GM12878 (cell line): Measurements from ENCODE around the gene ATRN.

Experiments used
- BCLAF1 ChIP-seq: fragments of 450-650 bp; IDR thresholded peaks from 2 replicates; pipeline ENCODE4 v1.6.1; 2017; ENCODE audit warnings: antibody characterized with exemption, mild to moderate bottlenecking, moderate library complexity
- CTCF ChIP-seq, 3 experiments: IDR thresholded peaks in 2 of 3; conservative IDR thresholded peaks in 1 of 3; 2 replicates each; pipeline ENCODE4 v1.5.1; 2011; ENCODE audit warnings: low read depth in 3 of 3, low read length in 3 of 3, mild to moderate bottlenecking in 3 of 3, control low read depth in 2 of 3, moderate library complexity in 2 of 3, inconsistent platforms in 1 of 3, mixed read lengths in 1 of 3; ENCODE audit not compliant: control insufficient read depth in 2 of 3, insufficient read depth in 1 of 3; ENCODE audit errors: extremely low read depth in 1 of 3
- PBX3 ChIP-seq: IDR thresholded peaks from 2 replicates; pipeline ENCODE4 v1.6.1; 2011; ENCODE audit warnings: mild to moderate bottlenecking, low read depth, low read length, moderate library complexity; ENCODE audit not compliant: insufficient replicate concordance
- POLR2AphosphoS5 ChIP-seq: IDR thresholded peaks from 2 replicates; pipeline ENCODE4 v1.6.1; 2011; ENCODE audit warnings: mild to moderate bottlenecking, low read length, inconsistent platforms
- SMC3 ChIP-seq: IDR thresholded peaks from 2 replicates; pipeline ENCODE4 v1.6.1; 2011; ENCODE audit warnings: low read length, improper control_type of control experiment, borderline replicate concordance
- WRNIP1 ChIP-seq: IDR thresholded peaks from 2 replicates; pipeline ENCODE4 v1.6.1; 2011; ENCODE audit warnings: low read depth, low read length, improper control_type of control experiment, borderline replicate concordance

GRCh38 chr20:3449319-3449718 is 21.5 kb upstream of the ATRN start:
- TF ChIP-seq SMC3 (no peak), PBX3 (no peak), BCLAF1 (no peak), POLR2AphosphoS5 (no peak), CTCF (IDR thresholded peaks at IDR 0.05 in 2 of 3, conservative IDR thresholded peaks at IDR 0.05 in 1 of 3; ENCODE audit: control insufficient read depth in 2 of 3, extremely low read depth in 1 of 3, insufficient read depth in 1 of 3, low read depth in 3 of 3, low read length in 3 of 3) (no peak), WRNIP1 (no peak)
